AG09309 (cell line): ENCODE results near the gene TBL1XR1.
"Not testable (repeated sequence)": the region's sequence is repeated elsewhere in the genome, so short reads cannot be mapped to it uniquely, and the experiment has no call there.

ENCODE experiments used
- DNase-seq: peaks from one replicate; pipeline ENCODE4 v3.0.0-alpha.2; 2010; ENCODE audit warnings: low read depth
- H3K4me3 ChIP-seq: 2 replicates; pipeline ENCODE4 v1.5.1; 2011; ENCODE audit warnings: mild to moderate bottlenecking, low read depth, low read length, moderate library complexity; ENCODE audit not compliant: control insufficient read depth
- TF ChIP-seq, protein P1 (sequence below): IDR thresholded peaks from 2 replicates; pipeline ENCODE4 v1.5.1; 2011; ENCODE audit warnings: mild to moderate bottlenecking, low read depth, low read length, inconsistent platforms; ENCODE audit not compliant: insufficient read depth, control insufficient read depth; ENCODE audit errors: missing control alignments

The TBL1XR1 gene

DNA sequence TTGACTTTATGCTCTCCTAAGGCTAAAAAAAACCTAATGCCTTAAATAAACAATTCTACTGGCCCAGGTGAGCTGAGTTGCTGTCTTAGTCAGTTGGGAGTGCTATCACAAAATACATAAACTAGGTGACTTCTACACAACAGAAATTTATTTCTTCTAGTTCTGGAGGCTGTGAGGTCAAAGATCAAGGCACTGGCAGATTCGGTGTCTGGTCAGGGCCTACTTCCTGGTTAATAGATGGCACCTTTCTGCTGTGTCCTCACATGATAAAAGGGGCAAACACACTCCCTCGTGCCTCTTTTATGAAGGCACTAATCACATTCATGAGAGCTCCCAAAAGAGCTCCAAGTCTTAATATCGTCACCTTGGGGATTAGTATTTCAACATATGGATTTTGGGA lies 11.5 kb upstream of the TBL1XR1 start:
- no peak overlapping the region for H3K4me3 ChIP-seq
- no peak for DNase-seq
- TF ChIP-seq, protein P1, sequence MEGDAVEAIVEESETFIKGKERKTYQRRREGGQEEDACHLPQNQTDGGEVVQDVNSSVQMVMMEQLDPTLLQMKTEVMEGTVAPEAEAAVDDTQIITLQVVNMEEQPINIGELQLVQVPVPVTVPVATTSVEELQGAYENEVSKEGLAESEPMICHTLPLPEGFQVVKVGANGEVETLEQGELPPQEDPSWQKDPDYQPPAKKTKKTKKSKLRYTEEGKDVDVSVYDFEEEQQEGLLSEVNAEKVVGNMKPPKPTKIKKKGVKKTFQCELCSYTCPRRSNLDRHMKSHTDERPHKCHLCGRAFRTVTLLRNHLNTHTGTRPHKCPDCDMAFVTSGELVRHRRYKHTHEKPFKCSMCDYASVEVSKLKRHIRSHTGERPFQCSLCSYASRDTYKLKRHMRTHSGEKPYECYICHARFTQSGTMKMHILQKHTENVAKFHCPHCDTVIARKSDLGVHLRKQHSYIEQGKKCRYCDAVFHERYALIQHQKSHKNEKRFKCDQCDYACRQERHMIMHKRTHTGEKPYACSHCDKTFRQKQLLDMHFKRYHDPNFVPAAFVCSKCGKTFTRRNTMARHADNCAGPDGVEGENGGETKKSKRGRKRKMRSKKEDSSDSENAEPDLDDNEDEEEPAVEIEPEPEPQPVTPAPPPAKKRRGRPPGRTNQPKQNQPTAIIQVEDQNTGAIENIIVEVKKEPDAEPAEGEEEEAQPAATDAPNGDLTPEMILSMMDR: no peak

DNA sequence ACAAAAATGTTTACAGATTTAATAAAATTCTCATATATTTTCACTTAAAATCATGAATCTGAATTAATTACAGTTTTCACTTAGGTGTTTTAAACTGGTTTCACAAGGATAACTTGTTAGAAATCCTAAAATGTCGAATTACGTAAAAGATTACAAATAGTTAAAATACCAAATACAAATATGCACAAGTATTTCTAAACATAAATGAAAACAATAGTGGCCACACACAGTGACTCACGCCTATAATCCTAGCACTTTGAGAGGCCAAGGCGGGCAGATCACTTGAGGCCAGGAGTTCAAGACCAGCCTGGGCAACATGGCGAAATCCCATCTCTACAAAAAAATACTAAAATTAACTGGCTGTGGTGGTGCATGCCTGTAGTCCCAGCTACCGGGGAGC lies 10.9 kb upstream of the TBL1XR1 start:
- TF ChIP-seq, protein P1: no peak
- DNase-seq: no peak
- H3K4me3 ChIP-seq: no peak overlapping the region

DNA sequence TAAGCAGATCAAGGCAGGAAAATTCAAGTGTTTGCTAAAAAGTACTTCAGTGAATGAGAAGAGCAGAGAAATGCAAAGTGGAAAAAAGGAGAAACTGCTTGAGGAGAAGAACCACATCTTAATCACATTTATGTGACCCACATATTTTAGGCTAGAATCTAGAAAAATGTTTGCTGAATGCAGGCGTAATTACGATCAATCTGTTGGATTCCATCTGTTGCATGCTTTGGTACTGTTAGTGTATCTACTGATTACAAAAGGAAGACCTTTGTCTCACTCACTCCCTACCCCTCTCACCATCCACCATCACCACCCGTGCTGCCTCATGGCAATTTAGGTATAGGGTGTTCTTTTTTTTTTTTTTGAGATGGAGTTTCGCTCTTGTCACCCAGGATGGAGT lies 9.7 kb upstream of the TBL1XR1 start:
- DNase-seq: no peak
- no peak overlapping the region for H3K4me3 ChIP-seq
- TF ChIP-seq, protein P1: no peak

DNA sequence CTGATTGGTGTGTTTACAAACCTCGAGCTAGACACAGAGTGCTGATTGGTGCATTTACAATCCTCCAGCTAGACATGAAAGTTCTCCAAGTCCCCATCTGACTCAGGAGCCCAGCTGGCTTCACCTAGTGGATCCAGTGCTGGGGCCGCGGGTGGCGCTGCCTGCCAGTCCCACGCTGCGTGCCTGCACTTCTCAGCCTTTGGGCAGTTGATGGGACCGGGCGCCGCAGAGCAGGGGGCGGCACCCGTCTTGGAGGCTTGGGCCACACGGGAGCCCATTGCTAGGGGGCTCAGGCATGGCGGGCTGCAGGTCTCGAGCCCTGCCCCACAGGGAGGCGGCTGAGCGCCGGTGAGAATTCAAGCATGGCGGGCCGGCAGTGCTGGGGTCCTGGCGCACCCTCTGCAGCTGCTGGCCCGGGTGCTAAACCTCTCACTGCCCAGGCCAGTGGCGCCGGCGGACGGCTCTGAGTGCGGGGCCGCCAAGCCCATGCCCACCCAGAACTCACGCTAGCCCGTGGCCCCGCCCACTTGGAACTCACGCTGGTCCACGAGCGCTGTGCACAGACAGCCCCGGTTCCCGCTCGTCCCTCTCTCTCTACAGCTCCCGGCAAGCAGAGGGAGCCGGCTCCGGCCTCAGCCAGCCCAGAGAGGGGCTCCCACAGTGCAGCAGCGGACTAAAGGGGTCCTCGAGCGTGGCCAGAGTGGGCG lies 6.6 kb upstream of the TBL1XR1 start:
- H3K4me3 ChIP-seq: no peak overlapping the region
- DNase-seq: no peak
- TF ChIP-seq, protein P1: no peak

DNA sequence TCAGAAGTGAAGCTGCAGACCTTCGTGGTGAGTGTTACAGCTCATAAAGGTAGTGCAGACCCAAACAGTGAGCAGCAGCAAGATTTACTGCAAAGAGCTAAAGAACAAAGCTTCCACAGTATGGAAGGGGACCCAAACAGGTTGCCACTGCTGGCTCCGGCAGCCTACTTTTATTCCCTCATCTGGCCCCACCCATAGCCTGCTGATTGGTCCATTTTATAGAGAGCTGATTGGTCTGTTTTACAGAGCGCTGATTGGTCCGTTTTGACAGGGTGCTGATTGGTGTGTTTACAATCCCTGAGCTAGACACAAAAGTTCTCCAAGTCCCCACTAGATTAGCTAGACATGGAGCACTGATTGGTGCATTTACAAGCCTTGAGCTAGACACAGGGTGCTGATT lies 5.7 kb upstream of the TBL1XR1 start:
- not testable (repeated sequence) for DNase-seq, H3K4me3 ChIP-seq

DNA sequence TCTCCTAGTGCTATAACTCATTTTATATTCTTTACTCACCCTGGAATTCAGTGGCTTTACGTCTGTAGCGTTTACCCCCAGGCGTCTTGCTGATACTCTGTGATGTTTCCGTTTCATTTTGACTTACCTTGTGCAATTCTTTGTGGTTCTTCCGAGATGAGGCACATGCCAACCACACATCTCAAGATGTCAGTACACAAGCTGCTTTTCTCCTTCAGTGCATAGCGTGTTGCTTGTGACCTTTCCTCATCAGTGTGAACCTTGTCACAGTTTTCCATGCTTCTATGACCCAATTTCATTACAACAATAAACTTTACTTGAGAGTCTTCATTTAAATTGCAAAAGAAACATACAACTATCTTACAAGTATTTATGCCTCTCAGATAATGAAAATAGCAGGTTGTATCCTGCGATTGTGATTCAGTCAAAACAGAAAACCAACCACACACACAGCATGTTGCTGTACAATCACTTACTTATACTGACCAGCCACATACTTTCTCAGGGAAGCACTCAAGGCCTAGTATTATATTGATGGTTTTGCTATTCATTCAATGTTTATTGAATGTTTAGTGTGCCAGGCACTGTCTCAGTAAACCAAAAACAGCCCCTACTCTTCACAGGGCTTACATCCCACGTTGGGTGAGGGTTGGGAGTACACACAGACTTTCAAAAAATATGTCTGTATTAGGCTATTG lies 4.6 kb upstream of the TBL1XR1 start:
- DNase-seq: peak; percentile 60
- H3K4me3 ChIP-seq: no peak overlapping the region
- TF ChIP-seq, protein P1: no peak

DNA sequence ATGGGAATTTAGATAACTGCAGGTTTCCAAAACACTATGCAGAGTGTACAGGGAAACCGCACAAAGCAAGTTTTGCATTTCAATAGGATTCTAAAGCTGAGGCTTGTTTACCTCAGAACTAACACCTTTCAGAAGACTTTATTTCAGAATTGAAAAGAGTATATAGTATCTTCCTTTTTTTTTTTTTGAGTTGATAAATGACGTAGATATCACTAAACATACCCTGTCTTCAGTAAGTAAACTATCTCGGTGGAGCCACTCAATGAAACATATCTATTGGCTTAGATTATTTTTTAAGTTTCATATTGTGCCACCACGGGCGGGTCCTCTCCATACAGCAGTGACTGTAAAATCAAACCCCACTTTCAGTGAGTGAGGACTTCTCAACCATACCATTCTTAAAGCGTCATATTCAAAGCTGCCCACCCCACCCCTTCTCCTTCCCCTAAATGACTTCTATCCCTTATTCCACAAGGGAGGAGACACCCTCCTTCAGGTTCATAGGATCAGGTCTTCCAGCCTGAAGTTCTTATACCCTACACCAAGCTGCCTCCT lies 2.0 kb upstream of the TBL1XR1 start:
- TF ChIP-seq, protein P1: no peak
- DNase-seq: no peak
- no peak overlapping the region for H3K4me3 ChIP-seq
